NCI-H1092 (cell line): ENCODE results near the gene ATF2.
A peak's percentile ranks its signal among the peaks of the same experiment; 100 is the strongest.

Experiments used
- DNase-seq: peaks from one replicate; lab custom pipeline; 2025; lab: John Stamatoyannopoulos, UW

Gene ATF2

GRCh38 chr2:175080479-175080878, 87.5 kb downstream of the ATF2 start:
- no peak for DNase-seq

DNA sequence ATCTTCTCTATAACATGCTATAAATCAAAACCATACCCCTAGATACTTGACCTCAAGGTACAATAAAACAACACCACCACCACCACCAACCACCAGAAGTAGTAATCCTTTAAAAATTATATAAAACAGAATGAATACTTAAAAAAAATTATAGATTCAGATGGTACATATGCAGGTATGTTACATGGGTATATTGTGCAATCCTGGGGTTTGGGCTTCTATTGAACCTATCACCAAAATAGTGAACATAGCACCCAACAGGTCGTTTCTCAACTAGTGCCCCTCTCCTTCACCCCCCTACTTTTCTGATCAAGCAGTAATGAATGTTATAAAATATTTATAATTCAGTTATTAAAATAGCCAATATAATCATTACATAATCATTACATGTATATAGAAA, 91.7 kb downstream of the ATF2 start:
- DNase-seq, result no peak

DNA sequence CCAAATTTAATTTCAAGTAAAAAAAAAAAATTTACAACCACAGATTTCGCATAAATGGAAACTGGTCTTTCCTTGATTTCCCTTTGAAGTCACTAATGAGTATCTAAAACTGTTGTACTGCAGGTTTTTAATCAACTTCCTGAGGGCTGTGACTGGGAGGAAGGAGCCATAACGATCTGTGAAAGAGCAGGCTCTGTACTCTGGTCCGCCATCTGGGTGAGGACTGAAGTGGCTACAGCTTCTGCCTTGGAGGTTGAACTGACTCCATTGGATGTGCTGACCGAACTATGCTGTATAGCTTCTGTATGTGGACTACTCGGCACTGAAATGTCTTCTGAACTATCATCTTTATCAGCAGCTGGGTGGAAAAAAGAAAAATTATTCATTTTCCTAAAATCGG, 93.5 kb downstream of the ATF2 start:
- no peak for DNase-seq

DNA sequence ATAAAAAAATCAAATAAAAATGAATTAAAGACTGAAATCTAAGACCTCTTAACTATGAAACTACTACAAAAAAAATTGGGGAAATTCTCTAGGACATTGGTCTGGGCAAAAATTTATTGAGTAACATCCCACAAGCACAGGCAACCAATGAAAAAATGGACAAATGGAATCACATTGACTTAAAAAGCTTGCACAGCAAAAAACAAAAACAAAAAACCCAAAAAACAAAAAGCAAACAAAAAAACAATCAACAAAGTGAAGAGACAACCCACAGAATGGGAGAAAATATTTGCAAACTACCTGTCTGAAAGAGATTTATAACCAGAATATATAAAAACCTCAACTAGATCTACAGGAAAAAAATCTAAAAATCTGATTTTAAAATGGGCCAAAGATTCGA, 99.5 kb downstream of the ATF2 start:
- no peak for DNase-seq

DNA sequence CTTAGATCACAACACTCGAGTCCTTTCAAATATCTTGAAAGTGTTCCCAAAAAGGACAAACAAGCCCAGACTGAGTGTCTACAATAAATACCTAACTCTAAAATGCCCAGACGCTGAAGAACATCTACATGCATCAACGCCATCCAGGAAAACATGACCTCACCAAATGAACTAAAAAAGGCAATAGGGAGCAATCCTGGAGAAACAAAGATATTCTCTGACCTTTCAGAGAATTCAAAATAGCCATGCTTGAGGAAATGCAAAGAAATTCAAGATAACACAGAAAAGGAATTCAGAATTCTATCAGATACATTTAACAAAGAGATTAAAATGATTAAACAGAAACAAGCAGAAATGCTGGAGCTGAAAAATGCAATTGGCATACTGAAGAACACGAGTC, 101.6 kb downstream of the ATF2 start:
- DNase-seq, result no peak

DNA sequence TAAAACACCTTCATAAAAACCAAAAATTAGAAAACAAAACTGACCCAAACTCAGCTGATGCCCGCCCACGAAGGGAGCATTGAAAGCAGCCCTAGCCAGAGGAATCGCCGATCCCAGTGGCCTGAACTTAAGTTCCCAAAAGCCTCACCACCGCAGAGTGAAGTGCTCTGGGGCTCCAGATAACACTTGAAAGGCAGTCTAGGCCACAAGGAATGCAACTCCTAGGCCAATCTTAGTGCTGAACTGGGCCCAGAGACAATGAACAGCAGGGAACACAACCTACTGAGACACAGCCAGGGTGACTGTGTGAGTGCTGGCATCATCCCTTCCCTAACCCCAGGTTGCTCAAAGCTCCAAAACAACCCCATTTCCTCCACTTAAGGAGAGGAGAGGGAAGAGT, 103.2 kb downstream of the ATF2 start:
- DNase-seq, result no peak

DNA sequence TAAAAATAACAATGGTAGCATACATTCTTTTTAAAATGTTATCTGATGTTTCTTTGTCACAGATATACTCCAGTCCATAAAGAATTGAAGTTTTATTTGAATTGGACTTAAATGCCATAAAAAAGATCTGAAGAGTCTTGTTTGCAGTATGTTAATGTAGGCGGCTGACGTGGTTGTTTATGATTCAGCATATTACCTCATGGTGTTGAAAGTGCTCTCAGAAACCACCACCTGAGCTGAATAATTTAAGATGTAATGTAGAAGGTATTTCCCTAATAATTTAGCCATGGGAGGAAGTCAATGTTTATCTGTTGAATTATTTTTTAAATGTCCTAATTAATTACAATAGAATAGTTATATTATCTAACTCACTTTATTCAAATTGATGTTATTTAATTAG, 104.3 kb downstream of the ATF2 start:
- no peak for DNase-seq

DNA sequence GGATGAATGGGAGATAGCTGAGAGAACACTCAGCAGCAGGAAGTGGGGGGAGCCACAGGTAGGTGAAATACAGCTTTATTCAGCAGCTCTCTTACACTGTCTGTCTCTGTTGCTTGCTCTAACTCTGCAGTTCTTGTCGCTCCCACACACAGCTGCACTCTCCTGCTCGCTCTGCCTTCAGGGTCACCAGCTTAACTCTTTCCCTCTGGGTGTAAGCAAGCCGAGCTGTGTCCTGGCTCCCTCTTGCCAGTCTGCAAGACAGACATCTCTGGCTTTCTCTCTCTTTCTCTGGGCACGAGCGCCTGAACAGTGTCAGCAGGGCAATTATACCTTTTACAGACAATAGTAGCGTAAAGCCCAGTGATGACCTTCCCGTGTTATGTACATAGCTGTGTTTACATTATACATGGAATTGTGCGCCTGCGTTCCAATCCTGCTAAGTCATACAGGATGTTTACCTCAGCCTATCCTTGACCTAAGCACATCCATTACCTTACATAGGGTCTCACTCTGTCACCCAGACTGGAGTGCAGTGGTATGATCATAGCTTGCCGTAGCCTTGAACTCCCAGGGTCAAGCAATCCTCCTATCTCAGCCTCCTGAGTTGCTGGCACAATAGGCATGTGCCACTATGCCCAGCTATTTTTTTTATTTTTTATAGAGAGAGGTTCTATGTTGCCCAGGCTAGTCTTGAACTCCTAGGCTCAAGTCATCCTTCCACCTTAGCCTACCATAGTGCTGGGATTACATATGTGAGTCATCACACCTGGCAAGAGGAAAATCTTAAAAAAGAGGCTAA, 105.0 kb downstream of the ATF2 start:
- DNase-seq, result no peak

GRCh38 chr2:175057078-175057685, 110.8 kb downstream of the ATF2 start:
- DNase-seq, result no peak

DNA sequence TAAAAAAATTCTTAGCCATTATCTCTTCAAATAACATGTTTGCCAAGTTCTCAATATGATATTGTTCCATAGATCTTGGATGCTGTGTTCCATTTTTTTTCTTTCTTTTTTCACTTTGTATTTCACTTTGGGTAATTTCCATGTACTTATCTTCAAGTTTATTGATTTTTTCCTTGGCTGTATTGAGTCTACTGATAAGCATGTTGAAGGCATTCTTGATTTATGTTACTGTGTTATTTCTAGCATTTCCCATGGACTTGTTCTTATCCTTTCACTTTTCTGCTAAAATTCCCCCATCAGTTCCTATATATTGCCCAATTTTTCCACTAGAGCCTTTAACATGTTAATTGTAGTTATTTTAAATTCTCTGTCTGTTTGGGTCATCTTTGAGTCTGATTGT, 112.0 kb downstream of the ATF2 start:
- no peak for DNase-seq

GRCh38 chr2:175054340-175054739, 113.7 kb downstream of the ATF2 start:
- no peak for DNase-seq

DNA sequence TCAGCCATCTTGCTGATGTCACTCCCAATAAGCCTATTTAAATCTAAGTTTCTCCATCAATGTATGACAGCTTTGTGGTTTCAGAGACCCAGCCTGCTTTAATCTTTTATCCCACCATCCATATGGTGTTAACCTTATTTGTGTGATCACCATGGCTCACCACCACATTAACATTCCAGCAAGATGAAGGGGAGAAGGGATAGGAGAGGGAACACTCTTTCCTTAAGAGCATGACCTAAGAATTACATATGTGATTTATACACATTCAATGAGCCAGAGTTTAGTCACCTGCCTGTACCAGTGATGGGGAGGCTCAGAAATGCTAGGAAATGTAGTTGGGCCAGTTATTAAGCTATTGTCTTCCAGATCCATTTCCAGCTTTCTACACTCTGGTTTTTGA, 118.3 kb downstream of the ATF2 start:
- no peak for DNase-seq

- DNase-seq, result no peak
Observed at GRCh38 chr2:175048275-175048674, 119.7 kb downstream of the ATF2 start.

GRCh38 chr2:175039490-175039889, 128.5 kb downstream of the ATF2 start:
- DNase-seq, result no peak

DNA sequence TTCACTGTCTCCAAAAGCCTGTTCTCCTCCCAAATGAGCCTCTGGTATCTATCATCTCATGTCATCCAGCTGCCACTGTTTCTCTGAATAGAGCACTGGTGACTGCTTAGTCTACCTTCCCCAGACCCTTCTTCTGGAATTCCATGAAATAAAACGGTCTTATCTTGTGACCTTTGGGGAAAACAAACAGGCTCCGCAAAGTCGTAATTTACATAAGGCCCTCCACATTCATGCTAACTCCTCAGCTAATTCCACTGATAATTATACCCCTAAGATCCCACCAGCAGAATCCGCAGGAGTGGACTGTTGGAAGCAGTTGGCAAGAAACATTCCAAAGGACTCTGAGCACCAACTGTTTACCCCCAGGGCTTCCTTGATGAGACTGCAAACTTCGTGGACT, 129.0 kb downstream of the ATF2 start:
- DNase-seq, result no peak

DNA sequence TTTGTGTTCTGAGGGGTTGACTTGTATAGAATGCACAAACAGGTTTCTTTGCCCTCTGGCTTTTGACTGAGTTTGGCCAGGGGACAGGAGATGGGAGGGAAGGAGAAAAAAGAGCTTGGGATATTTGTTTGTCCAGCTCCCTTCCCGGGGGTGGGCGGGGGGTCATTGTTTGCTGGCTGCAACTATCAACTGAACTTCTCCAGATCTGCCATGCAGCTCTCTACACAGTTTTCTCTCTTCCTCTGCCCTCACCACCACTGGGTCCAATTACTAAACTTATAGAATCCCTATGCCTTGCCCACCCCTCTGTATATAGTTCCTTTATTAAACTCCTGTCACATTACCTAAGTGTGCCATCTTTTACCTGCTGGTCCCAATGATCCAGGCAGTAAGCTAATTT, 130.1 kb downstream of the ATF2 start:
- no peak for DNase-seq

DNA sequence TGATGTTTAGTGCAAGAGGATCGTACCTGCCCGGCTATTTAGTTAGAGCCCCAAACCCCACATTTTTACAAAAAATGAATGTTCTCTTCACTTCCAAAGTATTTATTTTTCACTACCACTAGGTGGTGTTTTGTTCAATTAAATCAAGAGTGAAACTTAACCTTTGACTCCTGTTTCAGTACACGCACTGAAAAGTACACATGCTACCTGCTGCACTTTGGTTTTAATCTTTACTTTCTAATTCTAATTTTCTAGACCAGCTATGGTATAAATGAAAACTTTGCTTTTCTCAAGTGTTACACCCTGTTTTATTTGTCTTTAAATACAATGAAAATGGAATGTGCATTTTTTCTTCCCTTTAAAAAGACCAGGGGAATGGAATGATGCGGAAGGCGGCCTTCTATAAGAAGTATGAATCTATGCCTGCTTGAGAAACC, 131.4 kb downstream of the ATF2 start:
- DNase-seq, result no peak

GRCh38 chr2:175035806-175036205, 132.2 kb downstream of the ATF2 start:
- no peak for DNase-seq

GRCh38 chr2:175034716-175035115, 133.3 kb downstream of the ATF2 start:
- no peak for DNase-seq

- peak; percentile 2 for DNase-seq
Observed at GRCh38 chr2:175030380-175031271, 137.4 kb downstream of the ATF2 start.

GRCh38 chr2:175027755-175028154, 140.2 kb downstream of the ATF2 start:
- no peak for DNase-seq

DNA sequence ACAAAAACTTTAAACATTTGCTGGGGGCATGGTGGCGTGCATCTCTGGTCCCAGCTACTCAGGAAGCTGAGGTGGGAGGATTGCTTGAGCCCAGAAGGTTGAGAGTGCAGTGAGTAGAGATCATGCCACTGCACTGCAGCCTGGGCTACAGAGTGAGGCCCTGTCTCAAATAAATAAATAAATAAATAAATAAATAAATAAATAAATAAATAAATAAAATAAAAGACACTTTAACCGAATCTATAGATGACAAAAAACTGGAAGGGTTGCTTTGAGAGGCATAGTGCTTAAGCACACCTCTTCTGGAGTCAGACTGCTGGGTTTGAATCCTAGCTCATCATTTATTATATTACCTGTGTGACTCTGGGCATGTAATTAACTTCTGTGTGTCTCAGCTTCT, 141.6 kb downstream of the ATF2 start:
- DNase-seq, result no peak

DNA sequence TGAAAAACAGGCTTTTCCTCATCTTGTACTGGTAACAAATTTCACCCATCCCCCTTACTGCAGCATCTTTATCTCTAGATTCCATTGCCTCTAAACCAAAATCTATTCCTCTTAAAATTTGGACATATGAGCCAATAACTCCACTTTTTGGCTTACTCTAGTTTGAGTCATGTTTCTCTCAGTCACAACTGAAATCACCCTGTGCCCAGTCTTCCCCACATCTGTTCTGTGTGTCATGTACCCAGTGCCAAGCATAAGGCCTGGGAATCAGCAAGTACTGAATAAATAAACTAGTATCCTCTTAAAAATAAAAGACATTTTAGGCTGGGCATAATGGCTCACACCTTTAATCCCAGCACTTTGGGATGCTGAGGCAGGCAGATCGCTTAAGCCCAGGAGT, 142.1 kb downstream of the ATF2 start:
- DNase-seq, result no peak
